WTC11 (cell line): Measurements from ENCODE around the gene PAK3. TPM values are rescaled to one million over a fixed set of nuclear protein-coding genes. Genes with fewer than 3 reads are reported as not detected.

ENCODE experiments used
- ATAC-seq: fragments of 200-7000 bp; cut with Tn5 transposase; 2 replicates; pipeline ENCODE4 v1.10.0; 2021; ENCODE audit warnings: mild to moderate bottlenecking, moderate library complexity
- CTCF ChIA-PET: fragments of 300-600 bp; sonication (Branson Sonifier 250); formaldehyde crosslinking; loops from one replicate; lab custom pipeline; 2021; ENCODE audit warnings: antibody characterized with exemption; lab: Charles Lee
- POLR2A ChIA-PET: fragments of 350-600 bp; sonication (Branson Sonifier 250); formaldehyde crosslinking; loops from one replicate; lab custom pipeline; 2021; ENCODE audit warnings: antibody characterized with exemption; lab: Charles Lee
- DNase-seq: peaks from one replicate; pipeline ENCODE4 v3.0.0; 2021; ENCODE audit warnings: low spot score
- H3K27ac Mint-ChIP-seq: 2 replicates; pipeline ENCODE4 v1.8.0; 2021; ENCODE audit warnings: mixed read lengths
- H3K27me3 Mint-ChIP-seq: 2 replicates; pipeline ENCODE4 v1.8.0; 2021; ENCODE audit warnings: low read depth, mild to moderate bottlenecking, moderate library complexity, mixed read lengths
- H3K36me3 Mint-ChIP-seq: 2 replicates; pipeline ENCODE4 v1.8.0; 2021; ENCODE audit warnings: mixed read lengths
- H3K4me1 Mint-ChIP-seq: 2 replicates; pipeline ENCODE4 v1.8.0; 2022; ENCODE audit warnings: mixed read lengths
- H3K4me3 Mint-ChIP-seq: 2 replicates; pipeline ENCODE4 v1.8.0; 2021; ENCODE audit warnings: mild to moderate bottlenecking, moderate library complexity, mixed read lengths
- H3K9me3 Mint-ChIP-seq: 2 replicates; pipeline ENCODE4 v1.8.0; 2021; ENCODE audit warnings: mixed read lengths
- ATF1 ChIP-seq: sonication (generic); formaldehyde crosslinking; IDR thresholded peaks from 2 replicates; pipeline ENCODE4 v1.8.1; 2023; ENCODE audit warnings: mild to moderate bottlenecking, moderate library complexity, missing genetic modification reagents
- ELF4 ChIP-seq: sonication (generic); formaldehyde crosslinking; IDR thresholded peaks from 2 replicates; pipeline ENCODE4 v1.8.1; 2022; ENCODE audit warnings: low read depth, mild to moderate bottlenecking, moderate library complexity, missing genetic modification reagents
- ERG ChIP-seq: fragments of 250-450 bp; sonication (Bioruptor Pico); IDR thresholded peaks from 2 replicates; pipeline ENCODE4 v1.8.0; 2021; ENCODE audit warnings: mild to moderate bottlenecking
- ESRRA ChIP-seq: sonication (generic); formaldehyde crosslinking; IDR thresholded peaks from 2 replicates; pipeline ENCODE4 v1.8.1; 2022; ENCODE audit warnings: mild to moderate bottlenecking, missing genetic modification reagents, borderline replicate concordance
- FOXJ3 ChIP-seq: sonication (generic); formaldehyde crosslinking; IDR thresholded peaks from 2 replicates; pipeline ENCODE4 v1.9.0; 2021; ENCODE audit warnings: missing genetic modification reagents, mild to moderate bottlenecking, borderline replicate concordance
- FOXK1 ChIP-seq: sonication (generic); formaldehyde crosslinking; IDR thresholded peaks from 2 replicates; pipeline ENCODE4 v1.8.0; 2022; ENCODE audit warnings: mild to moderate bottlenecking, moderate library complexity, missing genetic modification reagents
- GABPB1 ChIP-seq: sonication (generic); formaldehyde crosslinking; IDR thresholded peaks from 2 replicates; pipeline ENCODE4 v1.8.1; 2023; ENCODE audit warnings: mild to moderate bottlenecking, missing genetic modification reagents
- MAX ChIP-seq: sonication (generic); formaldehyde crosslinking; IDR thresholded peaks from 2 replicates; pipeline ENCODE4 v1.8.0; 2022; ENCODE audit warnings: mild to moderate bottlenecking, missing genetic modification reagents
- NR2C2 ChIP-seq: sonication (generic); formaldehyde crosslinking; IDR thresholded peaks from 2 replicates; pipeline ENCODE4 v1.8.0; 2022; ENCODE audit warnings: mild to moderate bottlenecking, missing genetic modification reagents
- OVOL2 ChIP-seq: fragments of 250-450 bp; sonication (Bioruptor Pico); IDR thresholded peaks from 2 replicates; pipeline ENCODE4 v1.9.0; 2021; ENCODE audit warnings: mild to moderate bottlenecking, borderline replicate concordance
- PRRX2 ChIP-seq: fragments of 250-450 bp; sonication (Bioruptor Pico); IDR thresholded peaks from 2 replicates; pipeline ENCODE4 v1.8.0; 2021; ENCODE audit warnings: mild to moderate bottlenecking
- RELA ChIP-seq: sonication (generic); formaldehyde crosslinking; IDR thresholded peaks from 2 replicates; pipeline ENCODE4 v1.8.1; 2022; ENCODE audit warnings: missing genetic modification reagents, mild to moderate bottlenecking, borderline replicate concordance
- SMAD4 ChIP-seq: sonication (generic); formaldehyde crosslinking; IDR thresholded peaks from 2 replicates; pipeline ENCODE4 v1.8.0; 2022; ENCODE audit warnings: mild to moderate bottlenecking, missing genetic modification reagents
- STAT6 ChIP-seq: sonication (generic); formaldehyde crosslinking; conservative IDR thresholded peaks from 2 replicates; pipeline ENCODE4 v1.8.1; 2023; ENCODE audit warnings: mild to moderate bottlenecking, low read depth, missing genetic modification reagents, moderate library complexity
- ZNF232 ChIP-seq: sonication (generic); formaldehyde crosslinking; IDR thresholded peaks from 2 replicates; pipeline ENCODE4 v1.8.0; 2022; ENCODE audit warnings: mild to moderate bottlenecking, missing genetic modification reagents
- ZNF317 ChIP-seq: sonication (generic); formaldehyde crosslinking; IDR thresholded peaks from 2 replicates; pipeline ENCODE4 v1.8.1; 2023; ENCODE audit warnings: low read depth, mild to moderate bottlenecking, moderate library complexity, missing genetic modification reagents, borderline replicate concordance
- ZNF423 ChIP-seq: fragments of 250-450 bp; sonication (Bioruptor Pico); IDR thresholded peaks from 2 replicates; pipeline ENCODE4 v2.1.2; 2022; ENCODE audit warnings: mild to moderate bottlenecking, moderate library complexity
- total RNA-seq: library from RNA; stranded (reverse); gene quantifications from 3 replicates; pipeline ENCODE4 v1.2.3, GENCODE V29; 2021
- TF ChIP-seq, protein P1 (sequence below): sonication (generic); formaldehyde crosslinking; IDR thresholded peaks from 2 replicates; pipeline ENCODE4 v1.8.0; 2022; ENCODE audit warnings: mild to moderate bottlenecking, missing genetic modification reagents
- TF ChIP-seq, protein P2 (sequence below): fragments of 250-450 bp; sonication (Bioruptor Pico); IDR thresholded peaks from 2 replicates; pipeline ENCODE4 v1.9.0; 2021; ENCODE audit warnings: mild to moderate bottlenecking
- TF ChIP-seq, protein P3 (sequence below): sonication (generic); formaldehyde crosslinking; IDR thresholded peaks from 2 replicates; pipeline ENCODE4 v1.8.1; 2022; ENCODE audit warnings: mild to moderate bottlenecking, missing genetic modification reagents, moderate library complexity, borderline replicate concordance
- TF ChIP-seq, protein P4 (sequence below): sonication (generic); formaldehyde crosslinking; IDR thresholded peaks from 2 replicates; pipeline ENCODE4 v1.8.0; 2022; ENCODE audit warnings: mild to moderate bottlenecking, missing genetic modification reagents

The PAK3 gene
- total RNA-seq, 1 experiment from 2014 or later = 5.1 TPM

DNA sequence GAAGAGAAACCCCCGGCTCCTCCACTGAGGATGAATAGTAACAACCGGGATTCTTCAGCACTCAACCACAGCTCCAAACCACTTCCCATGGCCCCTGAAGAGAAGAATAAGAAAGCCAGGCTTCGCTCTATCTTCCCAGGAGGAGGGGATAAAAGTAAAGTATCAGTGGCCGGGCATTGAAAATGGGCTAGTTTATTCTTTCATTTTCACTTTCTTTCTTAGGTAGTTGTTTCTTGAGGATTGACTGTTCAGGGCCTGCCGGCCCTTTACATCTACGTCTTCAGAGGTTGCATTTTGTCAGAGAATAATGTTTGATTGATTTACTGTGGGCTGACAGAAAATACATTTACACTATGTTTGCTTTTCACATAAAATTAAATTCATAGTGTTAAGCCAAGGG lies 27.1 kb downstream of the PAK3 start:
- ATAC-seq (no peak), DNase-seq (no peak)
- Mint-ChIP-seq H3K27ac (no peak overlapping the region), H3K4me3 (no peak overlapping the region), H3K27me3 (no peaks in the 10 kb centered on the region), H3K4me1 (peaks cover 5% of the 10 kb centered on the region), H3K9me3 (no peaks in the 10 kb centered on the region), H3K36me3 (peaks cover 4% of the 10 kb centered on the region; the same call in 1 of the 2 replicates)
- no peak for TF ChIP-seq ZNF232 (CRISPR knock-in tag)
- TF ChIP-seq ZNF423 (CRISPR knock-in tag) = no peak
- TF ChIP-seq ZNF317 (CRISPR knock-in tag) = no peak
- TF ChIP-seq, protein P1, sequence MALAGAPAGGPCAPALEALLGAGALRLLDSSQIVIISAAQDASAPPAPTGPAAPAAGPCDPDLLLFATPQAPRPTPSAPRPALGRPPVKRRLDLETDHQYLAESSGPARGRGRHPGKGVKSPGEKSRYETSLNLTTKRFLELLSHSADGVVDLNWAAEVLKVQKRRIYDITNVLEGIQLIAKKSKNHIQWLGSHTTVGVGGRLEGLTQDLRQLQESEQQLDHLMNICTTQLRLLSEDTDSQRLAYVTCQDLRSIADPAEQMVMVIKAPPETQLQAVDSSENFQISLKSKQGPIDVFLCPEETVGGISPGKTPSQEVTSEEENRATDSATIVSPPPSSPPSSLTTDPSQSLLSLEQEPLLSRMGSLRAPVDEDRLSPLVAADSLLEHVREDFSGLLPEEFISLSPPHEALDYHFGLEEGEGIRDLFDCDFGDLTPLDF (CRISPR knock-in tag) = no peak
- no peak for TF ChIP-seq FOXJ3
- TF ChIP-seq, protein P2, sequence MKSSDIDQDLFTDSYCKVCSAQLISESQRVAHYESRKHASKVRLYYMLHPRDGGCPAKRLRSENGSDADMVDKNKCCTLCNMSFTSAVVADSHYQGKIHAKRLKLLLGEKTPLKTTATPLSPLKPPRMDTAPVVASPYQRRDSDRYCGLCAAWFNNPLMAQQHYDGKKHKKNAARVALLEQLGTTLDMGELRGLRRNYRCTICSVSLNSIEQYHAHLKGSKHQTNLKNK (CRISPR knock-in tag) = no peak
- ChIA-PET CTCF (no interaction called here), POLR2A (no interaction called here)

DNA sequence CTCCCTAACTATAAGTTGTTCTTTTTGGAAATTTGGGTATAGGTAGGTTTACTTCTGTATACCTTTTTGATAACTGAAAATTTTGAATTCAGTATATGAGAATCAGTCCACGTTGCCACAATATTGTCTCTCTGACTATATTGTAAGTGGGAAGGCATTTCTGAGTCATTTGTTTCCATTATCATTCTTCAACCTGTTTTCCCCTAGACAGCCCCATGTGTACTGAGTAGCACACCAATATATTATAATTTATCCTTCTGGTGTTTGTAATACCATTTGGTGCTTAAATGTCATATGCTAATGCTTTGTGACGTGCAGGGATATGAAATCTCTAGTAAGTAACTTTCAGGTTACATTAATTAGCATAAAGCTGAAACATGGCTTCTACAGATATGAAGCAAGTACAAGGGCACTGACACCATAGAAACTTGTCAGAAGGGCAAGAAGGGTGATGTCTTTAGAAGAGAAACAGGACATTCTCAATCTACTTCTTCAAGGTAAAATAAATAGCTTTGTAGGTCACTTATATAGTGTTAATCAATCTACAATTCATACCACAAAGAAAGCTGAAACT lies 27.7 kb downstream of the PAK3 start:
- Mint-ChIP-seq H3K4me3 (no peak overlapping the region), H3K36me3 (peaks cover 4% of the 10 kb centered on the region; the same call in 1 of the 2 replicates), H3K27me3 (no peaks in the 10 kb centered on the region), H3K4me1 (peaks cover 5% of the 10 kb centered on the region), H3K9me3 (no peaks in the 10 kb centered on the region), H3K27ac (no peak overlapping the region)
- TF ChIP-seq ELF4 (CRISPR knock-in tag) = no peak
- TF ChIP-seq ATF1 (CRISPR knock-in tag) = no peak
- TF ChIP-seq, protein P3, sequence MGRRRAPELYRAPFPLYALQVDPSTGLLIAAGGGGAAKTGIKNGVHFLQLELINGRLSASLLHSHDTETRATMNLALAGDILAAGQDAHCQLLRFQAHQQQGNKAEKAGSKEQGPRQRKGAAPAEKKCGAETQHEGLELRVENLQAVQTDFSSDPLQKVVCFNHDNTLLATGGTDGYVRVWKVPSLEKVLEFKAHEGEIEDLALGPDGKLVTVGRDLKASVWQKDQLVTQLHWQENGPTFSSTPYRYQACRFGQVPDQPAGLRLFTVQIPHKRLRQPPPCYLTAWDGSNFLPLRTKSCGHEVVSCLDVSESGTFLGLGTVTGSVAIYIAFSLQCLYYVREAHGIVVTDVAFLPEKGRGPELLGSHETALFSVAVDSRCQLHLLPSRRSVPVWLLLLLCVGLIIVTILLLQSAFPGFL (CRISPR knock-in tag) = no peak
- no peak for TF ChIP-seq ESRRA (CRISPR knock-in tag)
- no peak for TF ChIP-seq GABPB1
- no peak for TF ChIP-seq STAT6
- no peak for TF ChIP-seq MAX
- TF ChIP-seq SMAD4 (CRISPR knock-in tag) = no peak
- TF ChIP-seq, protein P4, sequence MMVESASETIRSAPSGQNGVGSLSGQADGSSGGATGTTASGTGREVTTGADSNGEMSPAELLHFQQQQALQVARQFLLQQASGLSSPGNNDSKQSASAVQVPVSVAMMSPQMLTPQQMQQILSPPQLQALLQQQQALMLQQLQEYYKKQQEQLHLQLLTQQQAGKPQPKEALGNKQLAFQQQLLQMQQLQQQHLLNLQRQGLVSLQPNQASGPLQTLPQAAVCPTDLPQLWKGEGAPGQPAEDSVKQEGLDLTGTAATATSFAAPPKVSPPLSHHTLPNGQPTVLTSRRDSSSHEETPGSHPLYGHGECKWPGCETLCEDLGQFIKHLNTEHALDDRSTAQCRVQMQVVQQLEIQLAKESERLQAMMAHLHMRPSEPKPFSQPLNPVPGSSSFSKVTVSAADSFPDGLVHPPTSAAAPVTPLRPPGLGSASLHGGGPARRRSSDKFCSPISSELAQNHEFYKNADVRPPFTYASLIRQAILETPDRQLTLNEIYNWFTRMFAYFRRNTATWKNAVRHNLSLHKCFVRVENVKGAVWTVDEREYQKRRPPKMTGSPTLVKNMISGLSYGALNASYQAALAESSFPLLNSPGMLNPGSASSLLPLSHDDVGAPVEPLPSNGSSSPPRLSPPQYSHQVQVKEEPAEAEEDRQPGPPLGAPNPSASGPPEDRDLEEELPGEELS (CRISPR knock-in tag) = no peak
- no peak for TF ChIP-seq PRRX2 (CRISPR knock-in tag)
- no peak for TF ChIP-seq OVOL2
- no peak for TF ChIP-seq ERG (CRISPR knock-in tag)
- TF ChIP-seq FOXK1 = no peak
- no peak for TF ChIP-seq RELA (CRISPR knock-in tag)
- TF ChIP-seq NR2C2 (CRISPR knock-in tag) = no peak
- DNase-seq (no peak), ATAC-seq (no peak)
- ChIA-PET CTCF (no interaction called here), POLR2A (no interaction called here)
